HG03060 (cell line): ENCODE results near the gene ARMC5.
"Not testable (repeated sequence)": the region's sequence is repeated elsewhere in the genome, so short reads cannot be mapped to it uniquely, and the experiment has no call there.

Experiments used
- ATAC-seq: cut with Tn5 transposase; IDR thresholded peaks from one replicate; pipeline ENCODE4 v1.9.1; 2021; ENCODE audit warnings: low read depth, moderate number of reproducible peaks; ENCODE audit not compliant: unreplicated experiment

The ARMC5 gene

GRCh38 chr16:31493506-31494125 is 34.3 kb downstream of the ARMC5 start:
- ATAC-seq: no peak

- no peak for ATAC-seq
Observed at GRCh38 chr16:31496670-31497069, 37.4 kb downstream of the ARMC5 start.

GRCh38 chr16:31498493-31498892 is 39.2 kb downstream of the ARMC5 start:
- ATAC-seq: no peak

- ATAC-seq: no peak
Observed at GRCh38 chr16:31499928-31500327, 40.6 kb downstream of the ARMC5 start.

GRCh38 chr16:31501226-31501965 is 42.1 kb downstream of the ARMC5 start:
- ATAC-seq: no peak

GRCh38 chr16:31501966-31502348 is 42.7 kb downstream of the ARMC5 start:
- no peak for ATAC-seq

- no peak for ATAC-seq
Observed at GRCh38 chr16:31502981-31503380, 43.7 kb downstream of the ARMC5 start.

- not testable (repeated sequence) for ATAC-seq
Observed at GRCh38 chr16:31503555-31503954, 44.3 kb downstream of the ARMC5 start.

- ATAC-seq: no peak
Observed at GRCh38 chr16:31504159-31504558, 44.9 kb downstream of the ARMC5 start.

GRCh38 chr16:31505483-31505882 is 46.2 kb downstream of the ARMC5 start:
- ATAC-seq: no peak

- no peak for ATAC-seq
Observed at GRCh38 chr16:31507617-31507928, 48.3 kb downstream of the ARMC5 start.

GRCh38 chr16:31507929-31508705 is 48.8 kb downstream of the ARMC5 start, which contains the start of gene RUSF1:
TSS of gene RUSF1 (minus strand) at chr16:31508391. CDS start at chr16:31508373, 18 bp downstream.
- ATAC-seq: peak; percentile 66

GRCh38 chr16:31508706-31509195 is 49.5 kb downstream of the ARMC5 start:
- ATAC-seq: no peak

GRCh38 chr16:31513126-31513525 is 53.8 kb downstream of the ARMC5 start:
- no peak for ATAC-seq

- no peak for ATAC-seq
Observed at GRCh38 chr16:31513884-31514283, 54.6 kb downstream of the ARMC5 start.
